HCT116 (cell line): ENCODE results near the gene TMEM132C. TPM values are rescaled to one million over a fixed set of nuclear protein-coding genes. Genes with fewer than 3 reads are reported as not detected.

ENCODE experiments used
- ATAC-seq: fragments of 200-7000 bp; cut with Tn5 transposase; 2 replicates; pipeline ENCODE4 v1.9.1; 2020; ENCODE audit warnings: mild to moderate bottlenecking, moderate library complexity
- BruUV-seq: library from RNA; stranded (reverse); fragments of 400-500 nt; replicated peaks from 2 replicates; lab custom pipeline; 2021; lab: Mats Ljungman, UMichigan
- CTCF ChIA-PET: fragments of 300-600 bp; sonication (Branson Sonifier 250); formaldehyde crosslinking; loops from one replicate; lab custom pipeline; 2021; ENCODE audit warnings: antibody characterized with exemption; lab: Charles Lee
- POLR2A ChIA-PET: fragments of 300-600, 350-600 bp; sonication (Branson Sonifier 250); formaldehyde crosslinking; loops from one replicate; lab custom pipeline; 2021; ENCODE audit warnings: antibody characterized with exemption; lab: Charles Lee
- RAD21 ChIA-PET, 2 experiments: fragments of 300-600 bp; sonication (Branson Sonifier 250); formaldehyde crosslinking; loops; one replicate each; lab custom pipeline; 2023; ENCODE audit warnings: low total read pairs in 2 of 2; ENCODE audit not compliant: uncharacterized antibody in 2 of 2, unreplicated experiment in 2 of 2, low non-redundant PET in 1 of 2; lab: Charles Lee
- DNase-seq: peaks from one replicate; pipeline ENCODE4 v3.0.0-alpha.2; 2010; ENCODE audit warnings: low read depth, low spot score
- H2AFZ ChIP-seq: fragments of 200-600 bp; shearing (Covaris generic), sonication (generic); 2 replicates; pipeline ENCODE4 v1.6.1; 2017; ENCODE audit warnings: low read depth, mixed run types, mixed read lengths, antibody characterized with exemption, low read length; ENCODE audit not compliant: poor library complexity, severe bottlenecking
- H3K27ac ChIP-seq: 2 replicates; pipeline ENCODE4 v1.5.1; 2012; ENCODE audit warnings: low read depth, low read length
- H3K27me3 ChIP-seq: fragments of 200-600 bp; sonication (generic); 2 replicates; pipeline ENCODE4 v1.6.1; 2016; ENCODE audit warnings: mixed run types, low read length, mixed read lengths; ENCODE audit not compliant: insufficient read depth
- H3K36me3 ChIP-seq, 2 experiments: fragments of 200-500 bp in 1 of 2; fragments of 200-600 bp in 1 of 2; sonication (Bioruptor generic) in 1 of 2; sonication (generic) in 1 of 2; 2 replicates each; pipeline versions ENCODE4 v1.5.1 to v1.6.1; 2014 to 2016; ENCODE audit warnings: low read length in 2 of 2, inconsistent platforms in 1 of 2, mixed read lengths in 1 of 2, mixed run types in 1 of 2; ENCODE audit not compliant: insufficient read depth in 2 of 2, control insufficient read depth in 1 of 2
- H3K4me1 ChIP-seq, 2 experiments: fragments of 200-600 bp in 1 of 2; sonication (generic) in 1 of 2; 2 replicates each; pipeline versions ENCODE4 v1.5.1 to v1.6.1; 2012 to 2017; ENCODE audit warnings: low read length in 2 of 2, inconsistent platforms in 1 of 2, mild to moderate bottlenecking in 1 of 2, mixed read lengths in 1 of 2, mixed run types in 1 of 2, moderate library complexity in 1 of 2; ENCODE audit not compliant: insufficient read depth in 2 of 2, control insufficient read depth in 1 of 2
- H3K4me2 ChIP-seq: fragments of 200-600 bp; sonication (generic); 2 replicates; pipeline ENCODE4 v1.6.1; 2017; ENCODE audit warnings: mixed run types, low read length, mixed read lengths
- H3K4me3 ChIP-seq, 2 experiments: fragments of 200-600 bp in 1 of 2; sonication (generic) in 1 of 2; replicated peaks in 1 of 2; 2 replicates each; pipeline ENCODE4 v1.5.1; 2011 to 2016; ENCODE audit warnings: low read length in 2 of 2, control low read depth in 1 of 2, low read depth in 1 of 2, mild to moderate bottlenecking in 1 of 2, mixed read lengths in 1 of 2, mixed run types in 1 of 2
- H3K79me2 ChIP-seq: fragments of 200-600 bp; sonication (generic); 2 replicates; pipeline ENCODE4 v1.6.1; 2017; ENCODE audit warnings: mild to moderate bottlenecking, mixed run types, low read length, moderate library complexity, mixed read lengths; ENCODE audit not compliant: insufficient read depth
- H3K9ac ChIP-seq: fragments of 200-600 bp; sonication (generic); 2 replicates; pipeline ENCODE4 v1.6.1; 2016; ENCODE audit warnings: low read length, mixed read lengths
- H3K9me2 ChIP-seq: fragments of 200-600 bp; sonication (generic), shearing (Covaris generic); 2 replicates; pipeline ENCODE4 v1.6.1; 2017; ENCODE audit warnings: mixed run types, mild to moderate bottlenecking, moderate library complexity; ENCODE audit not compliant: insufficient read depth
- H3K9me3 ChIP-seq, 2 experiments: fragments of 200-500 bp in 1 of 2; fragments of 200-600 bp in 1 of 2; sonication (Bioruptor generic) in 1 of 2; sonication (generic) in 1 of 2; 2 replicates each; pipeline ENCODE4 v1.6.1; 2014 to 2017; ENCODE audit warnings: low read length in 2 of 2, mixed read lengths in 2 of 2, inconsistent platforms in 1 of 2, low read depth in 1 of 2, mild to moderate bottlenecking in 1 of 2, mixed run types in 1 of 2, moderate library complexity in 1 of 2; ENCODE audit not compliant: control insufficient read depth in 1 of 2, insufficient read depth in 1 of 2
- H4K20me1 ChIP-seq: fragments of 200-600 bp; sonication (generic), shearing (Covaris generic); 2 replicates; pipeline ENCODE4 v1.6.1; 2017; ENCODE audit warnings: mixed run types, mild to moderate bottlenecking, moderate library complexity; ENCODE audit not compliant: insufficient read depth
- EGR1 ChIP-seq: IDR thresholded peaks from 2 replicates; pipeline ENCODE4 v1.6.1; 2012; ENCODE audit warnings: low read depth
- ELF1 ChIP-seq: IDR thresholded peaks from 2 replicates; pipeline ENCODE4 v1.6.1; 2012; ENCODE audit warnings: low read depth, borderline replicate concordance
- EZH2 ChIP-seq: fragments of 200-600 bp; sonication (generic); IDR thresholded peaks from 2 replicates; pipeline ENCODE4 v1.6.1; 2017; ENCODE audit warnings: antibody characterized with exemption, mixed run types
- EZH2phosphoT487 ChIP-seq: fragments of 200-600 bp; IDR thresholded peaks from 2 replicates; pipeline ENCODE4 v1.6.1; 2018; ENCODE audit warnings: antibody characterized with exemption, borderline replicate concordance
- FOSL1 ChIP-seq: IDR thresholded peaks from 2 replicates; pipeline ENCODE4 v1.6.1; 2012; ENCODE audit warnings: low read depth
- RAD21 ChIP-seq: IDR thresholded peaks from 2 replicates; pipeline ENCODE4 v1.6.1; 2012; ENCODE audit warnings: low read depth, mild to moderate bottlenecking
- SP1 ChIP-seq: IDR thresholded peaks from 2 replicates; pipeline ENCODE4 v1.6.1; 2012; ENCODE audit warnings: low read depth
- TCF7L2 ChIP-seq: IDR thresholded peaks from 2 replicates; pipeline ENCODE4 v1.7.0; 2011; ENCODE audit warnings: borderline replicate concordance, inconsistent platforms; ENCODE audit not compliant: insufficient read depth, insufficient read length; ENCODE audit errors: extremely low read depth
- YY1 ChIP-seq: IDR thresholded peaks from 2 replicates; pipeline ENCODE4 v1.6.1; 2011; ENCODE audit warnings: low read length, low read depth, moderate library complexity, mild to moderate bottlenecking; ENCODE audit not compliant: insufficient replicate concordance; ENCODE audit errors: extremely low read depth
- ZFX ChIP-seq: fragments of 450-650 bp; IDR thresholded peaks from 2 replicates; pipeline ENCODE4 v1.6.1; 2017
- intact Hi-C: fragments of 100-400 bp; cut with micrococcal nuclease; formaldehyde crosslinking; loops from 2 replicates; pipeline ENCODE4 v1.10.0; 2022
- total RNA-seq: library from RNA; stranded (reverse); gene quantifications from one replicate; pipeline ENCODE4 v1.2.1, GENCODE V29; 2021; ENCODE audit not compliant: unreplicated experiment
- TF ChIP-seq, protein P1 (sequence below): IDR thresholded peaks from 2 replicates; pipeline ENCODE4 v1.6.1; 2012
- TF ChIP-seq, protein P2 (sequence below): IDR thresholded peaks from 2 replicates; pipeline ENCODE4 v1.6.1; 2011; ENCODE audit warnings: mild to moderate bottlenecking, low read length, moderate library complexity; ENCODE audit not compliant: insufficient replicate concordance; ENCODE audit errors: extremely low read depth
- TF ChIP-seq, protein P3 (sequence below): IDR thresholded peaks from 2 replicates; pipeline ENCODE4 v1.6.1; 2012
- TF ChIP-seq, protein P4 (sequence below): IDR thresholded peaks from 2 replicates; pipeline ENCODE4 v1.6.1; 2012; ENCODE audit warnings: low read depth

TMEM132C gene
- total RNA-seq, 1 experiment from 2014 or later, result not detected

DNA sequence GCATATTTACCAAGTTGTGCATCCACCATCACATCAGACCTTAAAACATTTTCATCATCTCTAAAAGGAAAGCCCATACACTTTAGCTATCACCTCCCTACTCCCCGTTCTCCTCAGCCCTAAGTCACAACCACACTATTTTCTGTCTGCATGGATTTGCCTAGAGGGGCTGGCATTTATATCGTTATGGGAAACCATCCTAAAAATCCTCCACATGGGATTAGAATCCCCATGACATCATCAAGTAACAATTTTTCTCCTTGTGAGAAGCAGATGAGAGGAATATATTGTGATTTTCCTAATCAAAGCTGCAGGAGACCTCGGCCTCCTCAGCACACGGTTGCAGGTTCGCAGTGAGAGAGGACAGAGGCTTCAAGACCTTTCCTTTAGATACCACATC is 442.7 kb downstream of the TMEM132C start:
- Histone ChIP-seq H4K20me1 (no peaks in the 10 kb centered on the region), H3K4me3 (no peak overlapping the region), H3K36me3 (no peaks in the 10 kb centered on the region), H3K27me3 (no peaks in the 10 kb centered on the region), H3K4me2 (no peak overlapping the region), H3K9me2 (no peaks in the 10 kb centered on the region), H3K9ac (no peak overlapping the region), H3K4me1 (no peaks in the 10 kb centered on the region), H3K79me2 (no peaks in the 10 kb centered on the region), H3K9me3 (no peaks in the 10 kb centered on the region; a peak in 1 of 4 replicates), H3K27ac (no peak overlapping the region), H2AFZ (no peak overlapping the region)
- BruUV-seq, result no TSS peak
- TF ChIP-seq ELF1, result no peak
- DNase-seq, result no peak
- ATAC-seq, result no peak
- ChIA-PET CTCF (no interaction called here), RAD21 (no interaction called here), POLR2A (no interaction called here)
- intact Hi-C loops, result no loop called here

DNA sequence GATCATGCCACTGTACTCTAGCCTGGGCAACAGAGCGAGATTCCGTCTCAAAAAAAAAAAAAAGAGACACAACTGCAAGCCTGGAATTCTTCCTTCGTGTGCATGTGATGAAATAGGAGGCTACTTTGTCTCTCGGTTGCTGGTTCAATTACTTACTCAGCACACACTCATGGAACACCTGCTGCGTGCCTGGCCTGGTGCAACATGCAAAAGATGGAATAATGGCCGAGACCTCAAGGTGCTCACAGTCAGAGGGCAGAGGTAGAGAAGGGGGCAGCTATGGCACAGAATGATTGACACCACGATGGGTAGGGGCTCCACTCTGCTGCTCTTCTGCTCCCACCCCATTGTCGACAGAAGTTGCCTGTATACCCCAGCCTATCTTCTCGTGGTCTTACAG is 444.5 kb downstream of the TMEM132C start:
- TF ChIP-seq, protein P1, sequence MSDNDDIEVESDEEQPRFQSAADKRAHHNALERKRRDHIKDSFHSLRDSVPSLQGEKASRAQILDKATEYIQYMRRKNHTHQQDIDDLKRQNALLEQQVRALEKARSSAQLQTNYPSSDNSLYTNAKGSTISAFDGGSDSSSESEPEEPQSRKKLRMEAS, result no peak
- TF ChIP-seq FOSL1 (no peak), EZH2phosphoT487 (no peak), EGR1 (no peak), YY1 (no peak), RAD21 (no peak), ELF1 (no peak), ZFX (no peak), SP1 (no peak), TCF7L2 (no peak), EZH2 (no peak)
- TF ChIP-seq, protein P2, sequence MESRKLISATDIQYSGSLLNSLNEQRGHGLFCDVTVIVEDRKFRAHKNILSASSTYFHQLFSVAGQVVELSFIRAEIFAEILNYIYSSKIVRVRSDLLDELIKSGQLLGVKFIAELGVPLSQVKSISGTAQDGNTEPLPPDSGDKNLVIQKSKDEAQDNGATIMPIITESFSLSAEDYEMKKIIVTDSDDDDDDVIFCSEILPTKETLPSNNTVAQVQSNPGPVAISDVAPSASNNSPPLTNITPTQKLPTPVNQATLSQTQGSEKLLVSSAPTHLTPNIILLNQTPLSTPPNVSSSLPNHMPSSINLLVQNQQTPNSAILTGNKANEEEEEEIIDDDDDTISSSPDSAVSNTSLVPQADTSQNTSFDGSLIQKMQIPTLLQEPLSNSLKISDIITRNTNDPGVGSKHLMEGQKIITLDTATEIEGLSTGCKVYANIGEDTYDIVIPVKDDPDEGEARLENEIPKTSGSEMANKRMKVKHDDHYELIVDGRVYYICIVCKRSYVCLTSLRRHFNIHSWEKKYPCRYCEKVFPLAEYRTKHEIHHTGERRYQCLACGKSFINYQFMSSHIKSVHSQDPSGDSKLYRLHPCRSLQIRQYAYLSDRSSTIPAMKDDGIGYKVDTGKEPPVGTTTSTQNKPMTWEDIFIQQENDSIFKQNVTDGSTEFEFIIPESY, result no peak
- TF ChIP-seq, protein P3, sequence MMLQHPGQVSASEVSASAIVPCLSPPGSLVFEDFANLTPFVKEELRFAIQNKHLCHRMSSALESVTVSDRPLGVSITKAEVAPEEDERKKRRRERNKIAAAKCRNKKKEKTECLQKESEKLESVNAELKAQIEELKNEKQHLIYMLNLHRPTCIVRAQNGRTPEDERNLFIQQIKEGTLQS, result no peak
- TF ChIP-seq, protein P4, sequence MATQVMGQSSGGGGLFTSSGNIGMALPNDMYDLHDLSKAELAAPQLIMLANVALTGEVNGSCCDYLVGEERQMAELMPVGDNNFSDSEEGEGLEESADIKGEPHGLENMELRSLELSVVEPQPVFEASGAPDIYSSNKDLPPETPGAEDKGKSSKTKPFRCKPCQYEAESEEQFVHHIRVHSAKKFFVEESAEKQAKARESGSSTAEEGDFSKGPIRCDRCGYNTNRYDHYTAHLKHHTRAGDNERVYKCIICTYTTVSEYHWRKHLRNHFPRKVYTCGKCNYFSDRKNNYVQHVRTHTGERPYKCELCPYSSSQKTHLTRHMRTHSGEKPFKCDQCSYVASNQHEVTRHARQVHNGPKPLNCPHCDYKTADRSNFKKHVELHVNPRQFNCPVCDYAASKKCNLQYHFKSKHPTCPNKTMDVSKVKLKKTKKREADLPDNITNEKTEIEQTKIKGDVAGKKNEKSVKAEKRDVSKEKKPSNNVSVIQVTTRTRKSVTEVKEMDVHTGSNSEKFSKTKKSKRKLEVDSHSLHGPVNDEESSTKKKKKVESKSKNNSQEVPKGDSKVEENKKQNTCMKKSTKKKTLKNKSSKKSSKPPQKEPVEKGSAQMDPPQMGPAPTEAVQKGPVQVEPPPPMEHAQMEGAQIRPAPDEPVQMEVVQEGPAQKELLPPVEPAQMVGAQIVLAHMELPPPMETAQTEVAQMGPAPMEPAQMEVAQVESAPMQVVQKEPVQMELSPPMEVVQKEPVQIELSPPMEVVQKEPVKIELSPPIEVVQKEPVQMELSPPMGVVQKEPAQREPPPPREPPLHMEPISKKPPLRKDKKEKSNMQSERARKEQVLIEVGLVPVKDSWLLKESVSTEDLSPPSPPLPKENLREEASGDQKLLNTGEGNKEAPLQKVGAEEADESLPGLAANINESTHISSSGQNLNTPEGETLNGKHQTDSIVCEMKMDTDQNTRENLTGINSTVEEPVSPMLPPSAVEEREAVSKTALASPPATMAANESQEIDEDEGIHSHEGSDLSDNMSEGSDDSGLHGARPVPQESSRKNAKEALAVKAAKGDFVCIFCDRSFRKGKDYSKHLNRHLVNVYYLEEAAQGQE, result no peak
- H3K9me3 ChIP-seq, result no peaks in the 10 kb centered on the region; a peak in 1 of 4 replicates
- H3K4me3 ChIP-seq, result no peak overlapping the region
- no peaks in the 10 kb centered on the region for H3K4me1 ChIP-seq
- RAD21 ChIA-PET, result no interaction called here
- intact Hi-C loops, result no loop called here
- BruUV-seq, result no TSS peak
- H2AFZ ChIP-seq, result no peak overlapping the region
- no peaks in the 10 kb centered on the region for H4K20me1 ChIP-seq
- H3K9me2 ChIP-seq, result no peaks in the 10 kb centered on the region
- no peak overlapping the region for H3K27ac ChIP-seq
- POLR2A ChIA-PET, result no interaction called here
- H3K79me2 ChIP-seq, result no peaks in the 10 kb centered on the region
- ATAC-seq, result no peak
- DNase-seq, result no peak
- CTCF ChIA-PET, result no interaction called here
- no peaks in the 10 kb centered on the region for H3K27me3 ChIP-seq
- no peak overlapping the region for H3K9ac ChIP-seq
- H3K36me3 ChIP-seq, result no peaks in the 10 kb centered on the region
- H3K4me2 ChIP-seq, result no peak overlapping the region
